ENCODE measurements around the gene SRPK2.

- TF ChIP-seq POLR2A (IDR thresholded peaks at IDR 0.05) (no peak), CTCF (IDR thresholded peaks at IDR 0.05) (no peak), EP300 (IDR thresholded peaks at IDR 0.05) (no peak)
Measured at GRCh38 chr7:105284014-105284413, 104.7 kb downstream of the SRPK2 start.

Measured in suprapubic skin (tissue), 3 donors.